Neutrophil (primary cell): ENCODE results near the gene PGA4.
"Not testable (repeated sequence)": the region's sequence is repeated elsewhere in the genome, so short reads cannot be mapped to it uniquely, and the experiment has no call there.

Source experiments
- H3K27ac ChIP-seq: fragments of 200-600 bp; sonication (generic); 2 replicates; pipeline ENCODE4 v1.5.1; 2016; ENCODE audit warnings: mild to moderate bottlenecking, moderate library complexity
- H3K27me3 ChIP-seq: fragments of 200-600 bp; sonication (generic); 2 replicates; pipeline ENCODE4 v1.6.0; 2016; ENCODE audit warnings: mild to moderate bottlenecking
- H3K36me3 ChIP-seq: fragments of 200-600 bp; sonication (generic); 2 replicates; pipeline ENCODE4 v1.5.1; 2017
- H3K4me1 ChIP-seq, 2 experiments: fragments of 200-600 bp in 1 of 2; sonication (generic) in 1 of 2; 1 replicate in 1 of 2; 2 replicates in 1 of 2; pipeline versions ENCODE4 v1.5.1 to v1.6.1; 2013 to 2016; ENCODE audit warnings: low read depth in 1 of 2, low read length in 1 of 2, mild to moderate bottlenecking in 1 of 2, moderate library complexity in 1 of 2; ENCODE audit not compliant: control insufficient read depth in 1 of 2, insufficient read depth in 1 of 2
- H3K4me3 ChIP-seq, 2 experiments: fragments of 200-600 bp in 1 of 2; sonication (generic) in 1 of 2; 1 replicate in 1 of 2; 2 replicates in 1 of 2; pipeline ENCODE4 v1.5.1; 2013 to 2016; ENCODE audit warnings: low read depth in 1 of 2, low read length in 1 of 2, mild to moderate bottlenecking in 1 of 2, moderate library complexity in 1 of 2
- H3K9me3 ChIP-seq: fragments of 200-600 bp; sonication (generic); 2 replicates; pipeline ENCODE4 v1.5.1; 2016
- CTCF ChIP-seq: fragments of 200-600 bp; sonication (generic); IDR thresholded peaks from 2 replicates; pipeline ENCODE4 v1.5.1; 2016; ENCODE audit warnings: antibody characterized with exemption

Gene PGA4

GRCh38 chr11:61222047-61222446 is at the start of gene PGA4:
Gene PGA4 (plus strand): TSS chr11:61222347. CDS start chr11:61222401, 54 bp downstream.
- not testable (repeated sequence) for H3K4me3 ChIP-seq, H3K9me3 ChIP-seq, H3K4me1 ChIP-seq, H3K27ac ChIP-seq, H3K27me3 ChIP-seq, H3K36me3 ChIP-seq

- no peaks in the 10 kb centered on the region for H3K36me3 ChIP-seq
- H3K4me1 ChIP-seq, result peaks cover 42 to 52% of the 10 kb centered on the region in 2 experiments
- H3K27ac ChIP-seq, result peak overlapping the region; percentile 90
- H3K27me3 ChIP-seq, result no peaks in the 10 kb centered on the region
- TF ChIP-seq CTCF, result no peak
- peak overlapping the region; percentile 35 to 38 for H3K4me3 ChIP-seq
- no peaks in the 10 kb centered on the region for H3K9me3 ChIP-seq
Observed at GRCh38 chr11:61172356-61172755, 49.8 kb upstream of the PGA4 start.

DNA sequence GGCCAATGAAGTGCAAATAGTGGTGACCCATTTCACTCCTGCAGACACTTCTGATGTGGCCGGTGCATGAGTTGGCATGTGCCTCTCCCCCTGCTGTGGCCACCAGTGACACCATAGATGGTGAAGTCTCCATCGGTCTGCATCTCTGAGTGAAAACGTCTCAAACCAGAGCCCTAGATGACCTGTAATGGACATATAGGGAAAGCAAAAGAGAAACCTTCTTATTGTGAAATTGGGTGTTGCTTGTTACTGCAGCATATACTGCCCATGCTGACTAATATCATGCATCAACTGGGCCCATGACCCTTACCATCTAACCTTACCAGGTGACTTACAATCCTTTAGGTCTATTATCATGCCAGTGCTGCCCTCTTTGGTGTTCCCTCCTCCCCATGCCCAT is 49.3 kb upstream of the PGA4 start:
- Histone ChIP-seq H3K27ac (peak overlapping the region; percentile 90), H3K9me3 (no peaks in the 10 kb centered on the region), H3K4me3 (peak overlapping the region; percentile 35 to 38), H3K4me1 (peaks cover 37 to 47% of the 10 kb centered on the region in 2 experiments), H3K36me3 (no peaks in the 10 kb centered on the region), H3K27me3 (no peaks in the 10 kb centered on the region)
- TF ChIP-seq CTCF, result no peak

DNA sequence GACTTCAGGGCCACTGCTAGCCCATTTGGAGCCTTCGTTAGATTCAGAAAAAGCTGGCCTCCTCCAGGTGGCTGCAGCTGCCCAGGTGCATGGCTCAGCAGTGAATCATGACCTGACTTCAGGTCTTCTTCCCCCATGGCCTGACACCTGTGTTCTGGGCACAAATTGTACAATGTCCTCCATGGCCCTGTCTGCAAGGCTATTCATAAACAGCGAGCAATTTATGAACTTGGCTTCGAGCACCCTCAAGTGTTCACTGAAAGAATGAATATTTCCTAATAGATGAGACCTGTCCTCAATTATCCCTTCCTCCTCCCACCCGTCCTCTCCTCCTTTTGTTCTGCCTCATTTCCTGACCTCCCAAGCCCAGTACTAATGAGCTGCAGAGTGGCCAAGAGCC is 48.7 kb upstream of the PGA4 start:
- Histone ChIP-seq H3K27me3 (no peaks in the 10 kb centered on the region), H3K27ac (peak overlapping the region; percentile 90), H3K36me3 (no peaks in the 10 kb centered on the region), H3K9me3 (no peaks in the 10 kb centered on the region), H3K4me1 (peaks cover 31 to 41% of the 10 kb centered on the region in 2 experiments), H3K4me3 (no peak overlapping the region)
- TF ChIP-seq CTCF, result no peak

DNA sequence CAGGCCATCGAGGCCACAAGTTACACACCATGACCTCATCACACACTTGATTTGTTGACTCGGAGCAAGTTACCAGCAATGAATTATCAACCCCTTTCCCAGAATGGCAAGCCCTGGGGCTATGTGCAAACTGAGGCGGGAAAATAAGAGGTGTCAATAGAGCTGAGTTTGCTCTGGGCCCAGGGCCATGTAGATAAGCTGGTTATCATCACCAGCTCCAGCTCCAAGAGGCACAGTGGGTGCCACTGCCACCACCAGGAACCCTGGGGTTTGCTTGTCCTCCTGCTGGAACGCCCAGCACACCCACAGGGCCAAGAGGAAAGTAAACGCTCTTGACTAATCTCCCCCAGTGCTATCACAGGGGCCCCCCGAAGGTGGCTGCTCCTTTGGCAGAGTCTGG is 47.9 kb upstream of the PGA4 start:
- H3K4me3 ChIP-seq, result no peak overlapping the region
- no peaks in the 10 kb centered on the region for H3K9me3 ChIP-seq
- H3K4me1 ChIP-seq, result peaks cover 23 to 33% of the 10 kb centered on the region in 2 experiments
- no peaks in the 10 kb centered on the region for H3K27me3 ChIP-seq
- no peak overlapping the region for H3K27ac ChIP-seq
- TF ChIP-seq CTCF, result no peak
- no peaks in the 10 kb centered on the region for H3K36me3 ChIP-seq

DNA sequence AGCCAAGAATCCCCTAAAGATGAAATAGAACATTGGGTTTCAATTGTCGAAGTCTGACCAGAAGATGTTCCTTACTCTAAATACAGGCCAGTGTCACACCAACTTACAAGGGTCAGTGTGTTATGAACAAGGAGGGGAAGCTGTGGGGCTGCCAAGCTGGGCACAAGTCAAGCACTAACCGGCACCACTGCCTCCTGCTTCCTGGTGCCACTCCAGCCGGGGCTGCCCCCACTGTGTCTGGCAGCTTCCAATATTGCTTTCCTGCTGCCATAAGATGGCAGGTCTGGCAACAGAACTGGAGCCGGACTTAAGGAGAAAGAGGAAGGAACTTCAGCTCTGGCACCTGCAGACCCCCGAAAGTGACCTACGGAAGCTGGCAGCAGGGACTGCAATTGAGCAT is 47.2 kb upstream of the PGA4 start:
- Histone ChIP-seq H3K9me3 (no peaks in the 10 kb centered on the region), H3K27ac (no peak overlapping the region), H3K4me1 (peaks cover 23 to 31% of the 10 kb centered on the region in 2 experiments), H3K36me3 (no peaks in the 10 kb centered on the region), H3K4me3 (no peak overlapping the region), H3K27me3 (no peaks in the 10 kb centered on the region)
- no peak for TF ChIP-seq CTCF
